Neural progenitor cell (in vitro differentiated cells): ENCODE data around the gene LAD1. TPM values are rescaled to one million over a fixed set of nuclear protein-coding genes. Genes with fewer than 3 reads are reported as not detected.

Source experiments
- DNase-seq: peaks from one replicate; pipeline ENCODE4 v3.0.0-alpha.2; 2016; ENCODE audit warnings: low spot score
- H2AFZ ChIP-seq: fragments of 200-600 bp; sonication (generic); replicated peaks from 2 replicates; pipeline ENCODE4 v1.6.1; 2016; ENCODE audit warnings: antibody characterized with exemption
- H3F3A ChIP-seq: fragments of 200-600 bp; sonication (generic); 2 replicates; pipeline ENCODE4 v1.6.1; 2016; ENCODE audit warnings: antibody characterized with exemption, low read depth
- H3K27ac ChIP-seq: fragments of 200-600 bp; sonication (generic); 2 replicates; pipeline ENCODE4 v1.5.1; 2016; ENCODE audit warnings: mild to moderate bottlenecking
- H3K27me3 ChIP-seq: fragments of 200-600 bp; sonication (generic); 2 replicates; pipeline ENCODE4 v1.6.1; 2016; ENCODE audit warnings: mild to moderate bottlenecking, moderate library complexity
- H3K36me3 ChIP-seq: fragments of 200-600 bp; sonication (generic); 2 replicates; pipeline ENCODE4 v1.5.1; 2016
- H3K4me1 ChIP-seq: fragments of 200-600 bp; sonication (generic); 2 replicates; pipeline ENCODE4 v1.6.1; 2016; ENCODE audit warnings: mixed run types
- H3K4me2 ChIP-seq: fragments of 200-600 bp; sonication (generic); 2 replicates; pipeline ENCODE4 v1.6.1; 2016
- H3K4me3 ChIP-seq: fragments of 200-600 bp; sonication (generic); 2 replicates; pipeline ENCODE4 v1.5.1; 2016
- H3K79me2 ChIP-seq: fragments of 200-600 bp; sonication (generic); 2 replicates; pipeline ENCODE4 v1.6.1; 2016; ENCODE audit warnings: low read depth
- H3K9ac ChIP-seq: fragments of 200-600 bp; sonication (generic); 2 replicates; pipeline ENCODE4 v1.6.1; 2016
- H3K9me3 ChIP-seq: fragments of 200-600 bp; sonication (generic); 2 replicates; pipeline ENCODE4 v1.5.1; 2016; ENCODE audit warnings: low read depth
- H4K20me1 ChIP-seq: fragments of 200-600 bp; sonication (generic); 2 replicates; pipeline ENCODE4 v1.6.1; 2016; ENCODE audit warnings: low read depth
- H3K27ac Mint-ChIP-seq: 3 replicates; pipeline ENCODE4 v1.8.0; 2021; ENCODE audit warnings: mixed read lengths
- H3K27me3 Mint-ChIP-seq: 2 replicates; pipeline ENCODE4 v1.8.0; 2022; ENCODE audit warnings: low read depth, mild to moderate bottlenecking, inconsistent platforms, moderate library complexity, mixed read lengths; ENCODE audit not compliant: insufficient read depth
- H3K36me3 Mint-ChIP-seq: 3 replicates; pipeline ENCODE4 v1.8.0; 2021; ENCODE audit warnings: mixed read lengths
- H3K4me1 Mint-ChIP-seq: 3 replicates; pipeline ENCODE4 v1.8.0; 2021; ENCODE audit warnings: mixed read lengths
- H3K4me3 Mint-ChIP-seq: 3 replicates; pipeline ENCODE4 v1.8.0; 2021; ENCODE audit warnings: mild to moderate bottlenecking, moderate library complexity, mixed read lengths
- H3K9me3 Mint-ChIP-seq: 3 replicates; pipeline ENCODE4 v1.8.0; 2020; ENCODE audit warnings: mixed read lengths
- EZH2 ChIP-seq: fragments of 200-600 bp; sonication (generic); IDR thresholded peaks from 2 replicates; pipeline ENCODE4 v1.6.1; 2017; ENCODE audit warnings: antibody characterized with exemption, mild to moderate bottlenecking, moderate library complexity
- EZH2phosphoT487 ChIP-seq: fragments of 200-600 bp; sonication (generic); IDR thresholded peaks from 2 replicates; pipeline ENCODE4 v1.6.1; 2017; ENCODE audit warnings: antibody characterized with exemption
- total RNA-seq: library from RNA; depleted of rRNA; stranded (reverse); fragments of >200 nt; gene quantifications from 2 replicates; pipeline ENCODE4 v1.2.3, GENCODE V29; 2015; ENCODE audit warnings: low replicate concordance
- TF ChIP-seq, protein P1 (sequence below): fragments of 200-600 bp; sonication (generic); IDR thresholded peaks from 2 replicates; pipeline ENCODE4 v1.5.1; 2017; ENCODE audit warnings: antibody characterized with exemption, mild to moderate bottlenecking

Gene LAD1
- total RNA-seq, 1 donor from 2014 or later: not detected

DNA sequence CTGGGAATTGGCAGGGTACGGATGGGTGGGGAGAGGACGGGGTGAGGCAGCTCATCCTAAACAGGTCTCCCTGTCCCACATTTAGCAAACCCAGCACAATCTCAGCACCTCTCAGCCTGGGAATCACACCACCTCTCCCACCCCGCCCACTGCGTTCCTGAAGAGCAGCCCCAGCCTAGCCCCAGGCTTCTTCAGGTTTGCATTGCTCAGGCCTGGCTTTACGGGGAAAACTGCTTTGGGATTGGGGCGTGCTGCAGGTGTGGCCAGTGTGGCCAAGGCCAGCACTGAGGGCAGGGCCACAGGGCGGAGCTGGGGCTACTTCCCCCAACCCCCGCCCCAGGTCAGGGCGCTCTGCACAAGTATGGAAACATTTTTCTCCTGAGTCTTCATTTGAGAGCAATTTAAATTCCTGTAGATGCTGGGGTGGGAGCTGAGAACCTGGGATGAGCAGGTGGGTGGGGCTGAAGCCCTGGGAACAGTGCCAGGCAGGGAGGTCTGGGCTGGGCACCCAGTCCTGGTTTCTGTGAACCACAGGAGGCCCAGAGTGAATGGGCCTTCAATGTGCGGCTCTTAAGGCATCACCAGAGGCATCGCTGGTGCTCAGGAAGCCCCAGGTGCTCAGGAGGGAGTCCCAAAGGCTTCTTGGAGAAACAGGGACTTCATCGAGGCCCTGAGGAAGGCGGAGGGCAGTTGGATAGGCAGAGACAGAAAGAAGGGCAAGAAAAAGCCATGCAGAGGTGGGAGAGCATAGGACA, 45.8 kb downstream of the LAD1 start:
- TF ChIP-seq, protein P1, sequence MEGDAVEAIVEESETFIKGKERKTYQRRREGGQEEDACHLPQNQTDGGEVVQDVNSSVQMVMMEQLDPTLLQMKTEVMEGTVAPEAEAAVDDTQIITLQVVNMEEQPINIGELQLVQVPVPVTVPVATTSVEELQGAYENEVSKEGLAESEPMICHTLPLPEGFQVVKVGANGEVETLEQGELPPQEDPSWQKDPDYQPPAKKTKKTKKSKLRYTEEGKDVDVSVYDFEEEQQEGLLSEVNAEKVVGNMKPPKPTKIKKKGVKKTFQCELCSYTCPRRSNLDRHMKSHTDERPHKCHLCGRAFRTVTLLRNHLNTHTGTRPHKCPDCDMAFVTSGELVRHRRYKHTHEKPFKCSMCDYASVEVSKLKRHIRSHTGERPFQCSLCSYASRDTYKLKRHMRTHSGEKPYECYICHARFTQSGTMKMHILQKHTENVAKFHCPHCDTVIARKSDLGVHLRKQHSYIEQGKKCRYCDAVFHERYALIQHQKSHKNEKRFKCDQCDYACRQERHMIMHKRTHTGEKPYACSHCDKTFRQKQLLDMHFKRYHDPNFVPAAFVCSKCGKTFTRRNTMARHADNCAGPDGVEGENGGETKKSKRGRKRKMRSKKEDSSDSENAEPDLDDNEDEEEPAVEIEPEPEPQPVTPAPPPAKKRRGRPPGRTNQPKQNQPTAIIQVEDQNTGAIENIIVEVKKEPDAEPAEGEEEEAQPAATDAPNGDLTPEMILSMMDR: no peak
- TF ChIP-seq EZH2: no peak
- no peak for TF ChIP-seq EZH2phosphoT487
- no peaks in the 10 kb centered on the region for H3K9me3 ChIP-seq
- H3K27ac ChIP-seq: no peak overlapping the region
- Mint-ChIP-seq H3K27me3 (peaks cover 9% of the 10 kb centered on the region), H3K27ac (no peak overlapping the region), H3K4me1 (peaks cover 5% of the 10 kb centered on the region), H3K4me3 (no peak overlapping the region), H3K36me3 (no peaks in the 10 kb centered on the region), H3K9me3 (no peaks in the 10 kb centered on the region)
- H3K4me3 ChIP-seq: no peak overlapping the region
- no peak overlapping the region for H3K9ac ChIP-seq
- no peaks in the 10 kb centered on the region for H3K79me2 ChIP-seq
- no peak overlapping the region for H3K4me2 ChIP-seq
- no peaks in the 10 kb centered on the region for H4K20me1 ChIP-seq
- DNase-seq: no peak
- no peaks in the 10 kb centered on the region for H3K4me1 ChIP-seq
- no peak overlapping the region for H2AFZ ChIP-seq
- no peaks in the 10 kb centered on the region for H3F3A ChIP-seq
- H3K36me3 ChIP-seq: no peaks in the 10 kb centered on the region
- no peaks in the 10 kb centered on the region for H3K27me3 ChIP-seq

DNA sequence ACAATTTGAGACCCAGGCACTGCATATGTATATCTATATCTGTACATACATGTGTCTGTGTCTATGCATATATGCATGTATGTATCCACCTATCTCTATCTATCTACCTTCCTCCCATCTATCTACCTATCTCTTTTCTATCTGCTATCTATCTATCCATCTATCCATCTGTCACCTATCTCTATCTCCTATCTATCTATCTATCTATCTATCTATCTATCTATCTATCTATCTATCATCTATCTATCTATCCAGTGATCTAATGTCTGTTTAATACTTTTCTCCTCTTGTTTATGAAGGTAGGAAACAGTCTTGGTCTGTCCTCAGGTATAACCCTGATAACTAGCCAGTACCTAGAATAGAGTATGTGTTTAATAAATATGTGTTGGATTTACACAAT, 47.5 kb downstream of the LAD1 start:
- Histone ChIP-seq H3K9ac (no peak overlapping the region), H3K36me3 (no peaks in the 10 kb centered on the region), H3K9me3 (no peaks in the 10 kb centered on the region), H2AFZ (no peak overlapping the region), H3K27ac (no peak overlapping the region), H3K4me1 (peaks cover 10% of the 10 kb centered on the region), H3K4me3 (no peak overlapping the region), H3F3A (peaks cover 3% of the 10 kb centered on the region), H3K4me2 (no peak overlapping the region), H3K27me3 (no peaks in the 10 kb centered on the region), H3K79me2 (no peaks in the 10 kb centered on the region), H4K20me1 (no peaks in the 10 kb centered on the region)
- Mint-ChIP-seq H3K27ac (no peak overlapping the region), H3K9me3 (no peaks in the 10 kb centered on the region), H3K4me3 (no peak overlapping the region), H3K36me3 (no peaks in the 10 kb centered on the region), H3K4me1 (peaks cover 18% of the 10 kb centered on the region), H3K27me3 (peaks cover 7% of the 10 kb centered on the region)
- TF ChIP-seq EZH2phosphoT487: no peak
- no peak for TF ChIP-seq EZH2
- TF ChIP-seq, protein P1: no peak
- no peak for DNase-seq

DNA sequence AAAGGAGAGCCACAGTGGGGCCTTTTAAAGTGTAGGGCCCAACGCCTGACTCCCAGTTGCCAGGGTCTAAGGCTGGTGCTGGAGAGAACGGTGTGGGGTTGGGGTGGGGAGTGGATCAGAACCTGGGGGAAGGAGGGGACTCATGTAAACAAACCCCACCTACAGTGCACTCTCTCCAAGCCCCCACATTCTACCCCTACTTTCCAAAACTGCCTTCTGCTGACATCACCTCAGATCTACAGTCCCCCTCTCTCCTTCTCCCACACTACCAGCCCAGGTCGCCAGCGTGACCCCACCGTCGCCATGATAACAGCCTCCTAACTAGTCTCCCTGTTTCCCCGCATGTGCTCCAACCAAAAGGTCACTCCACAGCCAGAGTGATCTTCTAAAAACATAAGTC, 48.2 kb downstream of the LAD1 start:
- Mint-ChIP-seq H3K9me3 (no peaks in the 10 kb centered on the region), H3K27ac (no peak overlapping the region), H3K4me3 (no peak overlapping the region), H3K27me3 (peaks cover 4% of the 10 kb centered on the region), H3K36me3 (no peaks in the 10 kb centered on the region), H3K4me1 (peaks cover 19% of the 10 kb centered on the region)
- no peak overlapping the region for H2AFZ ChIP-seq
- H3K27me3 ChIP-seq: no peaks in the 10 kb centered on the region
- no peak overlapping the region for H3K4me2 ChIP-seq
- H3K9ac ChIP-seq: no peak overlapping the region
- no peak overlapping the region for H3K4me3 ChIP-seq
- H3K79me2 ChIP-seq: no peaks in the 10 kb centered on the region
- peaks cover 10% of the 10 kb centered on the region for H3K4me1 ChIP-seq
- H3K27ac ChIP-seq: no peak overlapping the region
- peaks cover 3% of the 10 kb centered on the region for H3F3A ChIP-seq
- no peaks in the 10 kb centered on the region for H4K20me1 ChIP-seq
- H3K36me3 ChIP-seq: no peaks in the 10 kb centered on the region
- TF ChIP-seq, protein P1: no peak
- TF ChIP-seq EZH2phosphoT487 (no peak), EZH2 (no peak)
- no peak for DNase-seq
- no peaks in the 10 kb centered on the region for H3K9me3 ChIP-seq
